ENCODE measurements around the gene NR3C1.

NR3C1 gene

DNA sequence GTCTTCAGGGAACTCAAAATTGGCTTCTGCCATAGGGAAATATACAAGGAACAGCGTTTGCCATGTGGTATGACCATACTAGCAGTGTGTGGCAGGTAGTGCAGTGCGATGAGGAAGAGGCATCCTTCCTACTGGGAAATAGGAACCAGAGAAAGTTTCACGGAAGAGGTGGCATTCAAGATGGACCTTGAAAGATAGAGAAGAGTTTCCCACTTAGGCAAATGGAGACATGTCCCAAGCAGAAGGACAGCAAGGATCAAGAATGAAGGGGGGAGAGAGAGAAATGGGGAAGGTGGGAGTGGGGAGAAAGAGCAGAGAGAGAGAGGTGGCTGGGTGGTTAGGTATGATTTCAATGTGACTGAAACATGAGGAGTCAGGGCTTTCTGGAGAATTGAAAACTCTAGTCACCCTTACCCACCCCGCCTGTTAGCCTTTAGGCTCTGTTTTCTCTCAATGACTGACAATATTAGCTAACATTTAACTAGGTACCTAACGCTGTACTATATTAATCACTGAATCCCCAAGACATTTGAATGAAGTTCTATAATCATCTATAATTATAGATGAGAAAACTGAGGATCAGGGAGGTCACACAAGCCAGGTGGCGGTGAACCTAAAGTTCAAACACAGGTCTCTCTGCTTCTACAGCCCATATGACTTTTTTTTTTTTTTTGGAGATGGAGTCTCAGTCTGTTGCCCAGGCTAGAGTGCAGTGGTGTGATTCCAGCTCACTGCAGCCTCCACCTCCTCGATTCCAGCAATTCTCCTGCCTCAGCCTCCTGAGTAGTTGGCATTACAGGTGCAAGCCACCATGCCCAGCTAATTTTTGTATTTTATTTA lies 171.3 kb downstream of the NR3C1 start:
- no peak for DNase-seq (ENCODE audit: low spot score)

DNA sequence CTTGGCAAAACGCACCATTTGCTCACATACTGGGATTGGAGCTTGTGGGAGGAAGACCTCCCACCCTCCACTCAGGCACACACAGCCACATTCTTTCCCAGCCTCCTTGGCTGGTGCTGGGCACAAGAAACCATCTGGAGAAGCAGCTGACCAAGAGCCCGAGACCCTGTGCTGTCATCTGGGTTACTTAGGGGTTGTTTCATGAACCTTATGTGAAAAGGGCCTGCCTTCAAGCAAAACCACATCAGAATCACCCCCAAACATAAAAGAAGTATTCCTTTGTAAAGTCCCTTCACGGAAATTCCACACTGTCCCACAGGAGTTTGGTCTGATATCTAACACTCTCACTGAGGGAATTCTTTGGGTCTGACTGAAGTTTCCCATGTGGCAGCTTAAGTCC lies 172.1 kb downstream of the NR3C1 start:
- no peak for DNase-seq (ENCODE audit: low spot score)

GRCh38 chr5:143230676-143230996 lies 172.8 kb downstream of the NR3C1 start:
- no peak for DNase-seq (ENCODE audit: low spot score)

DNA sequence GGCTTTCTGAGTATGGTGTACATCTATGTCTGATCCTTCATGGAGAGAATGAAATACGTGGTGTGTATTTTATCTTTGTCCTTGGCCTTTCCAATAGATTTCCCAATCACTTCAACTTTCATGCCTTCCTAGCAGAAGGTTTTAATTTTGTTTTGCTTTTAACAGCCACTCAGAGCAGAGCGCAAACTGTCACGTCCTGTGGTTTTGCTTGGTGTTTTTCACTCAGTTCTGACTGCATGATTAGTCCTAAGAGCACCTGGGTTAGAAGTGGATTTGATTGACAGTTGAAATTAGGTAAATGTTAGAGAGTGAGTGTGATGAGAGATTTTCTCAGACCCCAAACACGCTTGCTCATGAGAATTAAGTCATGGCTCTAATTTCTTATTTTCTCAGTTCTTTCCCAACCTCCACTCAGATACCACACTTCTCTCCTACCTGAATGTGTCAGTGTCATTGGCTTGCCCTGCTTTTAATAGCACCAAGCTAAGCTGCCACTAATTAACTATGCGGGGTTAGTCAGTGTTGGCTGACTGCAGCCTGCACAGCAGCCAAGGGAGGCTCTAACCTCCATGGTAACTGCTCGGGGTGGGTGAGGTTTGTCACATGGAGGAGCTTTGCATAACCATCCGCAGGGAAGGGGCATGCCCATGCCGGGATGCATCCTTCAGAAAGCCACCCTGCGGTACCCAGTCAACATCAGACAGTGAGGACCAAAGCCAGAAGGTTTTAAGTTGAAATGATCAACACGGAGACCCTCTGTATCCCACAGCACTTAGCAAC lies 173.4 kb downstream of the NR3C1 start:
- peak; percentile 75 for DNase-seq (ENCODE audit: low spot score)

DNA sequence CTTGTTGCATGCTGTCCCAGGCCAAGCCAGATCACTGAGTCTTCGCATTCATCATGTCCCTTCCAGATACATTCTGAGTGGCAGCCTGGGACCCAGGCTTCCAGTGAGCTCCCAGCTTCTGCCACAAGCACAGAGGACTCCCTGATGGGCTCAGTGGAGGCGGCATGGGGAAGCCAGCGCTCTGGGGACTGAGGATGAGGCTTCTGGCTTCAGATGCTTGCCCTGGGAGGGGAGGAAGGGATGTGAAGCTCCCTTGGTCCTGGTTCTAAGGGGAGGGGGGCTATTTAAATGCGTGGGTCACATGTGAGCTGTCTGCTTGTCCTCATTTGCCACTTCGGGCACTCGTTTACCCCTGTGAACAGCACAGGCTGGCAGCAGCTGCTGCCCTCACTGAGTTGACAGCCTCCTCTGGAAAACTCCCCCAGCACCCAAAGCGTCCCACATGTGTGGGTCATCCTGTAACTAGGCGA lies 174.0 kb downstream of the NR3C1 start:
- peak; percentile 45 for DNase-seq (ENCODE audit: low spot score)

DNA sequence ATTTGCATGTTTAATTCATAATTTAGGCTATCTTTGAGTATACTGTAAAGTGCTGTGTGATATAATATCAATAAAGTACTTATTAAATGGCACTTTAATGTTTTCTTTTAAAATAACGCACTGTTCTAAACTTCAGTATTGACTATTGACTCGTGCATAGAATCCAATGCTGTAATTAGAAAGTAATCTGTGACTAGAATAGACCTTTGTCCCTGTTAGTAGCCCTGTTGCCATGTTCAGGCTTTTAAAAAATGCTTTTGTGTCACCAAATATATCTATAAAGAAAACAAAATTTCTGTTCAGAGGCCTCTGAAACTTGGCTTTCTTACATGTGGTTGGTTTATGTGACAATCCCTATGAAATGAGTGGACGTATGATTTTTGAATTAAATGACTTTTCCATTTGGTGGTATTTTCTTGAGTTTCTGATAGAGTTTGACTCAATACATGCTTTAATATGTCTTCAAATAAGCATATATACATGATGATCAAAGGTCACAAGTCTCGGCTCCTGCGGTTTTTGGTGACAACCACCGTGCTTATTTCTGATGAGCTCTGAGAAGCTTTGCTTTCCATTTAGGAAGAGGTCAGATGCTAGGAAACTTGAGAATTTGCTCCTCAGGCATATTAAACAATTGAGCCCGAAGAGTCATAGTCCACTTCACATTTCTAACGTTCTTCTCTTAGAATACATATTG lies 174.7 kb downstream of the NR3C1 start:
- no peak for DNase-seq (ENCODE audit: low spot score)

Measured in germinal center (tissue), 1 donor.